HG03520 (cell line): ENCODE results near the gene SCN10A.

Experiments used
- ATAC-seq: cut with Tn5 transposase; IDR thresholded peaks from one replicate; pipeline ENCODE4 v1.9.1; 2021; ENCODE audit warnings: mild to moderate bottlenecking, moderate library complexity; ENCODE audit not compliant: unreplicated experiment

Gene SCN10A

DNA sequence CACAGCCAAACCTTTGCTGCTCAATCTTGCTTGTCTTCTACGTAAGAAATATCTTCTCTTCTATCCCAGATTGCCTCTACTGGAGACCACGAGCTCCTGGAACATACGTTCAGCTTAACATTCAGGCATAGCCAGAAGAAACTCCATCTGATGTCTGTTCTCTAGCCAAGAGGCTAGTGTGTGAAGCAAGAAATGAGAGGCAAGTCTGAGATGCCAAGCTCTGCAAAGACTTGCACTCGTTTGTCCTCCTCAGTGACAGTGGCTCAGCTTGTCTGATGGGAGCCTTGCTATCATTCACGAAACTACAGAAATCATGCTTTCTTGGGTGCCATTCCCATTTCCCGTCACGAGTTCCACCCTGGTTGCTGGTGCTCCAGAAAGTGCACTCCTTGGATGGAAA is at the start of gene SCN10A:
SCN10A (minus strand) TSS at position 192 of the 400 bp plus-strand sequence. CDS start 22,207 bp downstream, outside the sequence.
- no peak for ATAC-seq

DNA sequence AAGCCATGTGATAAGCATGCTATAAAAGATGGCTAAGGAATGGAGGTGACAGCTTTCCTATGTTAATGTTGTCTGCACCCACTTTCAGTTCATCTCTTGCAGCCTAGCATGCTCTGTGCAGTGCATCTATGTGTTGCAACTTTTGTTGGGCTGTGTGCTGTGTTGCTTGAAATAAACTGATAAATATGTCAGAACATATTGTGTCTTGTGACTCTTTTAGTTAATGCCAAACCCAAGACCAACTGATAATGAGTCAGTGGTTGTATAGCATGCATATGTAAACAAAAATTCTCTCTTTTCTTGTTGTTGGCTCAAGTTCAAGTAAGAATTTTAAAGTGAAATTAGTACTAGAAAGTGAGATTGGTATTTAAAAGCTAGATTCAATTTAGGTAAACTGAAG is 37.0 kb upstream of the SCN10A start:
- no peak for ATAC-seq

- no peak for ATAC-seq
Measured at GRCh38 chr3:38843898-38844297, 27.9 kb upstream of the SCN10A start.

- ATAC-seq = no peak
Measured at GRCh38 chr3:38842266-38842965, 26.4 kb upstream of the SCN10A start.

GRCh38 chr3:38840987-38841386 is 25.0 kb upstream of the SCN10A start:
- no peak for ATAC-seq

DNA sequence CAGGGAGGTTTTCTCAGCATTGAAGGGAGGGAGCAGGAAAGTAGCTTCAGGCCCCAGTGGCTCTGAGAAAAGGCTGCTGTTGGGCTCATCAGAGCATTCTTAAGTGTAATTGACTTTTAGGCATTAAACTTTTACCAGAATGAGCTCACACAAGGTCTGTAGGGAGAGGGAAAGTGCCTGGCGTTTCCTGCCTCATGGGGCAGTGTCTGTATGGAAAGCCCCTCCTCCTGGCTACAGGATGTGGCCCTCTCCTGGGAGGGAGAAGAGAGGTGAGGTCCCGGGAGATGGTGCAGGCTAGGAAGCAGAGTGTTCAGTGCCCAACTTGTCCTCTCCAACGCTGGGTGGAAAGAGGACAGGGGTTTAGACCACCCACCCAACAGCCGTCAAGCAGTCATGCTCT is 21.3 kb upstream of the SCN10A start:
- ATAC-seq = no peak

DNA sequence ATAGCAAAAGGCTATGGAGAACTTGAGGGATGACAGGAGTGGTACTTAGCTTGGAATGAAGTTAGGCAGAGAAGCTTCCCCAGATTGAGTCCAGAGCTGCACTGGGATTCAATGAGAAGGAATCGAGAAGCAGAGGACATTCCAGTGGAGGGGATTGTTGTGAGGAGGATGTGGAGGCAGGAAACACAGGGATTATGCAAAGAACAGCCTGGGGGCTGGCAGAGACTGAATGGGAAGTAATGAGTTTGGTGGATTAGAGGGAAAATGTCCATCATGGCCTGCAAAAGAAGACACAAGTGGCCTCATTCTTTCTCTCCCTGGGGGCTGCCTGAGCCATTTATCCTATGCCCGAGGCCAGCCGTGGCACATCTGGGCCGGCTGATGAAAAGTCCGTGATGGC is 20.5 kb upstream of the SCN10A start:
- no peak for ATAC-seq

DNA sequence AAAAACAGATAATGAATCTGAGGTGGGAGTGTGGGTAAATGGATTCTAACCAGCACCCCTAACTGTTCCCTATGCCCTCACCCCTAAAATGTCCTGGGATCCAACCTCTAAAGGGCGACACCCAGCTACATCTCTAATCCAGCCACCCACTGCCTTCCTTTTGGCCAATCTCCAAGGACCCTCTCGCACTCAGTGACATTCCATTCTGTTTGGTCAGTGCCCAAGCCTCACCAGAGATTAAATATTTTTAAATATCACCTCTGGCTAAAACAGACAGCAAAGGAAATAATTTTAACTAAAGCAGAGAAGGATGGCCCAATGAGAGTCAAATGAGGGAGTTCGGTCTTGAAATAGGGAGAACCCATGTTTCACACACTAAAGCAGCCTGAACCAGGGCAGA is 19.9 kb upstream of the SCN10A start:
- no peak for ATAC-seq

GRCh38 chr3:38834717-38835116 is 18.7 kb upstream of the SCN10A start:
- ATAC-seq = no peak

GRCh38 chr3:38834110-38834509 is 18.1 kb upstream of the SCN10A start:
- no peak for ATAC-seq

DNA sequence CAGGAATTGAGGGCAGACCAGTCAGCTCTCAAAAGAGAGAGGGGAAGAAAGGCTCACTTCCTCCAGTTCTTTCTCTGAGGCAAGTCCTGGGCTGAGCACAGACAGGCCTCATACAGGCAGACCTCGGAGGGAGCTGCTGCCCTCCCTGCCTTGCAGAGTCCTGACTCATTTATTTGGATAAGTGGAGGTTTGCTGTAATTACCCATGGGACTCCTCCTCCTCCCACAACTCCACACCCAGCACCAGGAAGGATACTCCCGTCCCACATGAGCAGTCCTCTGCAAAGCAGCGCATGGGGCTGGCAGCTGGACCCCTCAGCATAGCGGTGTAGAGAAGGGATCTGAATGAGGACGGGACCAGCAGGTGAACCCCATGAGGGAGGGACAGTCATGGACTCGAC is 13.4 kb upstream of the SCN10A start:
- no peak for ATAC-seq

DNA sequence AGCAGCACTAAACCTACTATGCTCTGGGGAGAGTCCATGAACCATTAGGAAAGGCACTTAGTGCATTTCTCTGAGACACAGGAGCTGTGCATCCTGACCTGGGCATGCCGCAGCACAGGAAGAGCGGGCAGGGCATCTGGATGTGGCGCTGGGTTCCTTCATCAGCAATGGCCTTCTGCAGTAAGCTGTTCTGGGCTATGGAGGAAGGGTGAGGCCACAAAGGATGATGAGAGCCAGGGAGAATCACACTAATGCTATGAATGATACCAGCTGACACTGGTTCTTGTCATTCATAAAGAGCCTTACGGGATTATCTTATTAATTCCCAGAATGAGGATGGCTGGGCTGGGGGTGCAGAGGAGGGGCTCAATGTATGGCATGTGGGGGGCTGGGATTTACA is 12.7 kb upstream of the SCN10A start:
- ATAC-seq = no peak

DNA sequence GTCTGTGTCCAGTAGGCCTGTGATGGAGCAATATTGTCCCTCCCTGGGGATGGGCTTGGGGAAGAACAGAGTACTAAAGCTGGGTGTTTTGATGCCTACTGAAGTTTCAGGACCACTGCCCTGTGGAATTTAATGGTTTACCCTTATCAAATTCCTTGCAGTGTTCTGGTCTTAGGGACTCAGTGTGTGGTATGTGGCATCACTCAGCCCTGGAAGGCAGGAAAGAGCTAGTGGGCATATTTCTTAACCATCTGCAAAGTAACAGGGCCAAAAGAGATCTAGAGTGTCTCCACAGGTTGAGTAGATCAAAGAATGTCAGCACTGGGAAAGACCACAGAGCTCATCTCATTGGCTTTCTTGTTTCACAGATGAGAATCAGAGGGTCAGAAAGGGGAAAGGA is 11.8 kb upstream of the SCN10A start:
- no peak for ATAC-seq

DNA sequence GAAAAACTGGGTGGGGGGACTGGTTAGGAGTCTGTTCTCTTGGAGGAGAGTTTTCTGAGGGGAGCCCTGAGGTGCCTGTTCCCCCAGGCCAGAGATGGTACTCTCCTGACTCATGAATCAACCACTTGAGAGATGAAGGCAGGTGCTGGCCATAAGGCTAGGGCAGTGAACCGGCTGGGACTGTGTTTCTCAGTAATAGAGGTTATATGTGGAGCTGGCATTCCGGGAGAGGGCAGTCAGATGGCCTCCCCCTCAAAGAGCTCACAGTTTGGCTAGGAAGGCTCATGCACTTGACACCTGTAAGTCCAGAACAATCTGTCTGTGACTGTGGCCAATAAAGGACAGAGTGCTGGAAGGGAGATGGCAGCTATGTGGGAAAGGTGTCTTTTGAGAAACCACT is 10.0 kb upstream of the SCN10A start:
- no peak for ATAC-seq

- ATAC-seq = no peak
Measured at GRCh38 chr3:38824349-38824748, 8.3 kb upstream of the SCN10A start.

DNA sequence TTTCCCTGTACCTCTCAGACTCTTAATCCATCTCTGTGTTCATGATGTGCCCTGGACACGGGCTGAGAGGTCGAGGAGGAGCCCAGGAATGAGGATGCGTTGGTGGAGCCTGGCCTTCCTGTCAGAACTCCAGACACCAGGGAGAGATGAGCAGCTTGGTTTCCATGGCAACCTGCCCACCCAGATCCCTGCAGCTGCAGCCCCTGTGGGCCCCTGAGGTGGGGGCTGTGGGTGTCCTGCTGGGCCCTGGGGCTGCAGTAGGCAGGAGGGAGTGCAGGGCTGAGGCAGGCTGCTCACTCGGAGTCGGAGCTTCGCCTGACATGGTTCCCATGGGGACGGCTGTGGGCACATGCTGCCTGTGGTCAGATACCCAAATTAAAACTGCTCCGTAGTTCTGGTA is 7.7 kb upstream of the SCN10A start:
- ATAC-seq = no peak

GRCh38 chr3:38823186-38823585 is 7.2 kb upstream of the SCN10A start:
- ATAC-seq = no peak

- no peak for ATAC-seq
Measured at GRCh38 chr3:38811822-38812221, 4.2 kb downstream of the SCN10A start.

- no peak for ATAC-seq
Measured at GRCh38 chr3:38805765-38806386, 10.1 kb downstream of the SCN10A start.

GRCh38 chr3:38805004-38805403 is 11.0 kb downstream of the SCN10A start:
- ATAC-seq = no peak

DNA sequence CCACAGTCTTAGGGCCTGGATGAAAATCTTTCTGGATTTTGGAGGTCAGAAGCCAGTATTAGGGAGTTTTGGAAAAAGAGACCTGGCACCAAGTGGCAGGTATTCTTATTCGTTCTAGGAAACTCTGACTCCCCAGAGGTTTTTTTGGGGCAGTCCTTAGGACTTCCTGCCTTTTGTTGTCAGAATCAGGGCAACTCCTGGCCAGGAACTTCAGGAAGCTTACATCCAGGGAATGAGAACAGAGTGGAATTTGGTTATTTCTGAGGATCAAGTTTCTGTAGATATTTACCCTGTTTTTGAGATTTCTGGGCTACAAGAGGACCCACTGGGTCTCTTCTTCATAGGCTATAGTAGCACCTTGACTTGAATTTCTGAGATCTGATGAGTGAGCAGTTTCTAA is 15.5 kb downstream of the SCN10A start:
- no peak for ATAC-seq

- ATAC-seq = no peak
Measured at GRCh38 chr3:38793721-38794120, 22.3 kb downstream of the SCN10A start.

DNA sequence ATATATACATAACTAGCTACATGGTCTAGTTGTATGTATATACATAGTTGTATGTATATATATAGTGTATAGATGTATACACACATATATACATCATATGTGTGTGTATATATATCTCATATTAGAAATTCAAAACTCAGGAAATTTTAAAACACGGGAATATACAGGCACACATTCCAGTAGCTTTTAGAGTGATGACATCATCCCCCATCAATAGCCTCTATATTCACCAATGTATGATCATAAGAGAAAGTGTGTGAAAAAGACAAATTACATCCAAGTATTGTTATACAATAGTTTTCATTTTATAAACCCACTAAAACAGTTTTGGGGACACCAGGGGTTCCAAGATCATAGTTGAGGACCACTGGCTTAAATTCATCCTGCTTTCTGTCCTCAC is 23.0 kb downstream of the SCN10A start:
- no peak for ATAC-seq
